Activated T-cell treated with anti-CD3 and anti-CD28 coated beads for 4 hours (primary cell): ENCODE measurements around the gene TCF12.
"Not testable (repeated sequence)": the region's sequence is repeated elsewhere in the genome, so short reads cannot be mapped to it uniquely, and the experiment has no call there.

Experiments
- DNase-seq: peaks from one replicate; pipeline ENCODE4 v3.0.0-alpha.2; 2020

Gene TCF12

GRCh38 chr15:57059026-57059660, 140.7 kb downstream of the TCF12 start:
- DNase-seq, result no peak

- no peak for DNase-seq
These were observed 142.4 kb downstream of the TCF12 start for GRCh38 chr15:57060799-57061198.

DNA sequence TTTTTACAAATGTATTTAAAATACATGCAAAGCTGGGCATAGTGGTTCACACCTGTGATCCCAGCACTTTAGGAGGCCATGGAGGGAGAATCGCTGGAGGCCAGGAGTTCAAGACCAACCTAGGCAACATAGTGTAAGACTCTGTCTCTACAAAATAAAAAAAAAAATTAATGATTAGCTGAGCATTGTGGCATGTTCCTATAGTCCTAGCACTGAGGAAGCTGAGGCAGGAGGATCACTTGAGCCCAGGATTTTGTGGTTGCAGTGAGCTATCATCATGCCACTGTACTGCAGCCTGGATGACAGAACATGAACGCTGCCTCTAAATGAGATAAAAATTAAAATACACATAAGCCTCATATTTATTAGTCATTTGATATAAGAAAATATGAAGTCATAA, 142.8 kb downstream of the TCF12 start:
- DNase-seq, result no peak

DNA sequence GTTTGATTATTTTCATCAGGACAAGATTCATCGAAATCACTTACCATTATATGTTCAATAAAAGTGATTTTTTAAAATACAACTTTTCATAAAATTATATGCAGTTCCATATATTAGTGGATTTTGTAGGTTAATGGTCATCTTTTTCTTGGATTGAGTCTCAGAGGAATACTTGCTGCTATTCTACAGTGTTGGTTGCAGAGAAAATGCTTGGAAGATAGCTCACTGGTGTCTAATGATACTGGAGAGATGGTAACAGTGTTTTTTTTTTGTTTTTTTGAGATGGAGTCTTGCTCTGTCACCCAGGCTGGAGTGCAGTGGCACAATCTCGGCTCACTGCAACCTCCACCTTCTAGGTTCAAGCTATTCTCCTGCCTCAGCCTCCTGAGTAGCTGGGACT, 143.3 kb downstream of the TCF12 start:
- no peak for DNase-seq

DNA sequence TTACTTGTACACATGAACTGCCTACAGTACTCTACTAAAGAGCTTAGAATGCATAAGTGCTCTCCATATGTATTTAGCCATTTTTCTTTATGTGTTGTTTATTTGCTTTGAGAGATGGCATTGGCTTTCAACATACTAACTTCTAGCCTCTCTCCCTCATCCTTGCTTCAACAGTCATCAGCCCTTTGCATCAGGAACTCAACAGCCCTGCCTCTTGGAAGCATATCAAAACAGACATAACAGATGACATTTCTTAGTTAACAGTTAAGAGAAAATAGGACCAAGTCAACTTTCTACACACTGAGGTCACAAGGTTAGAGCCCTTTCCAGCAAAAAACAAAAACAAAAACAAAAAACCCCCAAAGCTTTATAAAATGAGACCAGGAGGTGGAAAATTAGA, 145.6 kb downstream of the TCF12 start:
- DNase-seq, result no peak

DNA sequence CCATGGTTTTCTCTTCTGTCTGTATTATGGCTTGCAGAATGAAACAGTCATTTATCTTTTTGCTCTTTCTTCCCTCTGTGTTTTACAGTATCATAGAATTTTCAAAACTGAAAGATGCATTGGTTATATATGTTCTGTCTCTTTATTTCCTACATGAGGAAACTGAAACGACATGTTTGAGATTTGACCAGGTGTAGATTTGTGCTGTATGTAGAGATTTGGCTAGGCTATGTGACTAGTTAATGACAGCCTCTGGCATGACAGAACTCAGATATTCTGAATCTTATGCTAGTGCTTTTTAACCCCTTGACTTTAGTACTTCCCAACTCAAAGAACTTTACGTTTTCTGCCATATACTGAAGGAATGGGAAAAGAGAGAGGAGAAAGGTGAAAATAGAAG, 151.0 kb downstream of the TCF12 start:
- no peak for DNase-seq

- DNase-seq, result no peak
These were observed 152.2 kb downstream of the TCF12 start for GRCh38 chr15:57070674-57071073.

GRCh38 chr15:57079446-57079845, 161.0 kb downstream of the TCF12 start:
- no peak for DNase-seq

- no peak for DNase-seq
These were observed 161.6 kb downstream of the TCF12 start for GRCh38 chr15:57079931-57080620.

DNA sequence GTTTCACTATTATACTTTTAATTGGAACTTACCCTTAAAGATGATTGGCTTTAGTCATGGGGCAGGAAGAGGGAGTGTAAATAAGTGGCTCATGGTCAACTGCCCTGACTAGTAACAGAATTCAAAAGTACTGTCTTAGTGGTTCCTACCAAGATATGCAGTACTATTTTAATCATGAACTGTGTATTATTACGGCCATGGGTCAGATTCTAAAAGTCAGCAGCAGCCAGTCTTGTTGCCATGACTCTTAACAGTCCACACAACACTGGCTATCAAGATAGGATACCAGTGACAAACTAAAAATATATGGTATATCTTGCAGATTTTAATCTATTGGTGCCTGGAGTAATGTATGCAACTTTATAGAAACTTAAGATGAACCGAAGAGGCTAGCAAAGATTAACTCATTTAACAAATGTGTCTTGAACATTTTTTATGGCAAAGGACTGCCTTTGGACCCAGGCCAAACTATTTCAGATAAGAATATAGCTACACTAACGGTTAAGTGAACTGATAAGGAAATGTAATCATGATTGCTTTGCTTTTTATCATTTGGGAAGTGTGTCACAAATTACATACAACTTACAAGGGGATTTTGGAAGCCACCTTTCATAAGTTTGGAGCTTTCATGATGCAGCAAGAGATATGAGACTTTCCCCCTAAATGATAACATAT, 163.7 kb downstream of the TCF12 start:
- DNase-seq, result no peak

GRCh38 chr15:57084192-57084591, 165.7 kb downstream of the TCF12 start:
- no peak for DNase-seq

- DNase-seq, result no peak
These were observed 166.8 kb downstream of the TCF12 start for GRCh38 chr15:57085267-57085666.

- DNase-seq, result no peak
These were observed 168.5 kb downstream of the TCF12 start for GRCh38 chr15:57086857-57087427.

DNA sequence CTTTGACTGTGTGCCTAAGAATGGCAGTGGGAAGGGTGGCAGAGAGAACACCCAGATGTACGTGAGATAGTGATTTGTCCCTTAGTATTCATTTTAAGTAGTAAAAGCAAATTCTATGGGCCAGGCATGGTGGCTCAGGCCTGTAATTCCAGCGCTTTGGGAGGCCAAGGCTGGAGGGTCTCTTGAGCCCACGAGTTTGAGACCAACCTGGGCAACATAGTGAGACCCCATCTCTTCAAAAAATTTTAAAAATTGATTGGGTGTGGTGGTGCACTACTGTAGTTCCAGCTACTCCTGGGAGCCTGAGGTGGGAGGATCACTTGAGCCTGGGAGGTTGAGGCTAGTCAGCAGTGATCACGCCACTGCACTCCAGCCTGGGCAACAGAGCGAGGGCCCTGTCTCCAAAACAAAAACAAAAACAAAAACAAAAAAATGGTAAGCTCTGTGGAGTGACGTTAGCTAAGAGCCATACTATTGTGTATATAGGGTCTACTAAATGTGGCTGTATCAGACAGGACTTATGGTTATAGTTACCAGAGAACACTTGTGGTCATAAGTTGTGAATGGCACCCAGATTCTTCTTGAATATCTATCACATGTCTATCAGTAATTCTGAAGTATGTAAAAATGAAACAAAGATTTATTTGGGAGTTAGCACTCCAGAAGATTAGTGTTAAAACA, 171.5 kb downstream of the TCF12 start:
- DNase-seq, result no peak

DNA sequence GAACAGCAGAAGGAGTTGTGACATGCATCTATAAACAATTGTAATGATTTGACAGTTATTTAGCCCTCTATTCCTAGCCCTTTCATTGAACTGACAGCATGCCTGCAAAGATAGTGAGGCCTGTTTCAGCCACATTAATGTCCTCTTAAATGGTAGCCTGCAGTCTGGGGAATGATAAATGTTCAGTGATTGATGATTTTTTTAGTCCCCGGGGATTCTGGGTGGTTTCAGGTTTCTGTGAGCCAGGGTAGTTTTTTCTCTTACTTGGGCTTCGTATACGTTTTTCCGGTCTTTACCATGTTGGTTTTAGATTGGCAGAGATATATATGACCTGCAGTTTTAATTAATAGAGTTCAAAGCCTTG, 172.0 kb downstream of the TCF12 start:
- no peak for DNase-seq

GRCh38 chr15:57091636-57092035, 173.2 kb downstream of the TCF12 start:
- DNase-seq, result no peak

DNA sequence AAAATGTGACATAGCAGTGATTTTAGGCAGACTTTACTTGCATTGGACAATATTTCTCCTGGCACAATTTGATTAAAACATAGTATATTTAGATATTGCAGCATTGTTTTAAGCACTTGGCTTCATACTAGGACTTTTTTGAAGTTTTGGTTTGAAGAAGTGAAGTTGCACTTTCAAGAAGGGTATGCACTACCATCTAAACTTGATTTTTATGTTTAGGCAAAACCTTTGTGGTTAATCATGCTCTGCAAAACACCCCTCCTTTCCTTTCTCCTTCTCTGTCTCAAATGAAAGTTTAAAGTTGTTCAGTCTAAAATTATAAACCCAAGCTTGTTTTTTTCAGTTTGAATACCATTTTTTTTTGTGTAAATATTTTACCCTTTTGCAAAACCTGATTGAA, 173.8 kb downstream of the TCF12 start:
- no peak for DNase-seq

DNA sequence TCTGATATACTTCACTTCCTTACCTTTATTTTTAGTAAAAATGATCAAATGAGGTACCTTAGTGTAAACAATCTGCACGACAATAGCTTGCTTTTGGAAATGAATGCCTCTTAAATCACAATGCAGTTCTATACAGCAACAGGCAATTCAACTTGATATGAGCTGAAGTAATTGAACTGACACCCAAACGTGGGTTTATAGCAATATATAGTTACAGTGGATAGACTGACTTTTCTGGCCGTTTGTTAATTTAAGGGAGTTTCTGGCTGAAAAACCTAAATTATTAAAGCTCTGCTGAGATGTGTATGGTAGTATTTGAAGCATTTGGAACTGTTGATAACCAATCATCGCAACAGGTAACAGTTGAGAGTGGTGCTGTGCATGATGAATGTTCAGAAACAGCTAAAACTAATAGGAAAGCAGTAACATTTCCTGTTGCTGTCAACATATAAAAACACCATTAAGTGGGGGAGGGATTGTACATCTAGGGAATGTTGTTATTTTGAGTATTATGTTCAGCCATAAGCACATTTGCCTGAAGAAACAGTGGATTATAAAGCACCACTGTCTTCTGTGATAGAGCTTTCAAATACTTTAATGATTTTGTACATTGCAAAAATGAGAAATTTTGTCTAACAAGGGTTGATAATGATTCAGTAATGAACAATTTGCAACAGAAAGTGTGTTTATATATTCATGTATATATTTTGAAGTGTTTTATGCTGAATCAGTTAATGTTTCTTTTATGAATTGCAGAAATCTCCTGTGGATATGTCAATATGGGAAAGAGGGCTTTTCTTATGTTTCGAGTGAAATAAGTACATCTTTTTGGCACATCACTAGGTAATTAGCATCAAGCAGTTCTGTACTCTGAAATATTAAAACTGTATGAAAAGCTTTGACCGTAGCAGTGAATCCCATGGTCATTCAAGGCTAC, 176.1 kb downstream of the TCF12 start:
- DNase-seq, result no peak

GRCh38 chr15:57095896-57096295, 177.5 kb downstream of the TCF12 start:
- no peak for DNase-seq

- no peak for DNase-seq
These were observed 178.8 kb downstream of the TCF12 start for GRCh38 chr15:57097246-57097645.

DNA sequence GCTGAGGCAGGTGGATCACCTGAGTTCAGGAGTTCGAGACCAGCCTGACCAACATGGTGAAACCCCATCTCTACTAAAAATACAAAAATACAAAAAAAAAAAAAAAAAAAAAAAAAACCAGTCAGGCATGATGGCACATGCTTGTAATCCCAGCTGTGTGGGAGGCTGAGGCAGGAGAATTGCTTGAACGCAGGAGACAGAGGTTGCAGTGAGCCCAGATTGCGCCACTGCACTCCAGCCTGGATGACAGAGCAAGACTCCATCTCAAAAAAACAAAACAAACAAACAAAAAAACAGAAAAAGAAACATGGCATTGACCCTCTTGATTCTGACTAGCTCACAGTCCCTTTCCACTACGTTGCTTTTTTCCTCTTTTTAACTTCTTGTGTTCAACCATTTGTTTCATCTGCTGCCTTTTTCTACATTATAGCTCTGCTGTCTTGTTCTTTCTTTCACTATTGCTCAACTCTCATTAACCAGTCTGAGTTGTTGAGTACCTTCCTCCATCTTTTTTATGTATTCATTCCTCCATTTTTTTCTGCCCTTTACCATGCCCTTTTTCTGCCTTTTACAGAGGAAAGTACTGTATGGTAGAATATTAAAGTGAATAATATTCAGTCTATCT, 179.6 kb downstream of the TCF12 start:
- not testable (repeated sequence) for DNase-seq

DNA sequence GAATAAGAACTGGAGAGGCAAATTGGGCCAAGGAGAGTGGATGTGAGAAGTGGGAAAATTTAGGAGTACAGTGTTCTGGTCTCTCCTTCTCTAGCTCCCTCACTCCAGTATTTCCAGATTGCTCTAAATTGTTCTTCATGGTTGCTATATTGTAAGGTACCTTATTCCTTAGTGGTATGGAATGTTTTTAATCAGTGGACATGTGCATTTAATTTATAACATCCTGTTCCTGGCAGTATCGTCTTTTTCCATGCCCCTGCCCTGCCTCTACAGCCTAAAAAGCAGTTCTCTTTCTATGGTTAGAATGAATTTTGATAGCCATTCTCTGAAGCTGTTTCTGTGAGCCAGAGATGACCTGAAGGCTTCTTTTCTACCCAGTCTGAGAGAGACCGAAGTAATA, 180.5 kb downstream of the TCF12 start:
- no peak for DNase-seq
